Peyer's patch (tissue), 4 donors: ENCODE measurements around the gene PTPN11. TPM values are rescaled to one million over a fixed set of nuclear protein-coding genes. Genes with fewer than 3 reads are reported as not detected.

ENCODE experiments used
- DNase-seq, 3 donors: peaks; one replicate each; pipeline ENCODE4 v3.0.0-alpha.2; 2017 to 2019
- H3K27ac ChIP-seq, 4 donors: fragments of 200-600 bp; sonication (generic); one replicate each; pipeline ENCODE4 v1.5.1; 2016 to 2019
- H3K27me3 ChIP-seq, 2 donors: fragments of 200-600 bp; sonication (generic); one replicate each; pipeline ENCODE4 v1.5.1; 2019
- H3K36me3 ChIP-seq, 3 donors: fragments of 200-600 bp; sonication (generic); one replicate each; pipeline ENCODE4 v1.5.1; 2016 to 2019
- H3K4me1 ChIP-seq, 4 donors: fragments of 200-600 bp; sonication (generic); one replicate each; pipeline ENCODE4 v1.5.1; 2016 to 2019
- H3K4me3 ChIP-seq, 4 donors: fragments of 200-600 bp; sonication (generic); 1 replicate in 3 of 4; 2 replicates in 1 of 4; pipeline ENCODE4 v1.5.1; 2016 to 2019; ENCODE audit warnings: mild to moderate bottlenecking in 1 of 4
- H3K9me3 ChIP-seq, 4 donors: fragments of 200-600 bp; sonication (generic); one replicate each; pipeline ENCODE4 v1.5.1; 2016 to 2019; ENCODE audit warnings: mild to moderate bottlenecking in 1 of 4
- POLR2A ChIP-seq, 2 donors: fragments of 450-650 bp; IDR thresholded peaks; one replicate each; pipeline ENCODE4 v1.5.1; 2017; ENCODE audit warnings: antibody characterized with exemption in 2 of 2, mild to moderate bottlenecking in 2 of 2, moderate library complexity in 2 of 2
- total RNA-seq, 4 donors: library from RNA; depleted of rRNA; stranded (reverse); fragments of >200 nt; gene quantifications; one replicate each; pipeline ENCODE4 v1.1.0, GENCODE V29; 2016
- TF ChIP-seq, protein P1 (sequence below), 6 experiments: fragments of 450-650 bp in 4 of 6; fragments of 200-600 bp in 2 of 6; sonication (generic) in 1 of 6; IDR thresholded peaks; one replicate each; pipeline ENCODE4 v1.5.1; 2017 to 2019; ENCODE audit warnings: antibody characterized with exemption in 6 of 6, mild to moderate bottlenecking in 3 of 6, moderate library complexity in 1 of 6

The PTPN11 gene
- total RNA-seq, 4 donors from 2014 or later: 34.5 to 128 (median 40.5) TPM

DNA sequence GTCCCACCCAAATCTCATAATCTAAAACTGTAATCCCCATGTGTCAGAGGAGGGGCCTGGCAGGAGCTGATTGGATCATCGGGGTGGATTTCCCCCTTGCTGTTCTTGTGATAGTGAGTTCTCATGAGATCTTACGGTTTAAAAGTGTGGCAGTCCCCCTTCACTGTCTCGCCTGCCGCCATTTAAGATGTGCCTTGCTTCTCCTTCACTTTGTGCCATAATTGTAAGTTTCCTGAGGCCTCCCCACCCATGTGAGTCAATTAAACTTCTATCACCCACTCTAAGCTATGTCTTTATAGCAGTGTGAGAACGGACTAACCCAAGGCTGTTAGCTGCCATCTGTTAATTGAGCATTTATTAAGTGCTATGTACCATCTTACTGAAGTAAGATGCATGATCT is 105.1 kb downstream of the PTPN11 start:
- Histone ChIP-seq H3K4me1 (no peaks in the 10 kb centered on the region), H3K4me3 (no peak overlapping the region), H3K36me3 (no peaks in the 10 kb centered on the region), H3K27ac (no peak overlapping the region), H3K27me3 (no peaks in the 10 kb centered on the region), H3K9me3 (no peaks in the 10 kb centered on the region)
- TF ChIP-seq, protein P1, sequence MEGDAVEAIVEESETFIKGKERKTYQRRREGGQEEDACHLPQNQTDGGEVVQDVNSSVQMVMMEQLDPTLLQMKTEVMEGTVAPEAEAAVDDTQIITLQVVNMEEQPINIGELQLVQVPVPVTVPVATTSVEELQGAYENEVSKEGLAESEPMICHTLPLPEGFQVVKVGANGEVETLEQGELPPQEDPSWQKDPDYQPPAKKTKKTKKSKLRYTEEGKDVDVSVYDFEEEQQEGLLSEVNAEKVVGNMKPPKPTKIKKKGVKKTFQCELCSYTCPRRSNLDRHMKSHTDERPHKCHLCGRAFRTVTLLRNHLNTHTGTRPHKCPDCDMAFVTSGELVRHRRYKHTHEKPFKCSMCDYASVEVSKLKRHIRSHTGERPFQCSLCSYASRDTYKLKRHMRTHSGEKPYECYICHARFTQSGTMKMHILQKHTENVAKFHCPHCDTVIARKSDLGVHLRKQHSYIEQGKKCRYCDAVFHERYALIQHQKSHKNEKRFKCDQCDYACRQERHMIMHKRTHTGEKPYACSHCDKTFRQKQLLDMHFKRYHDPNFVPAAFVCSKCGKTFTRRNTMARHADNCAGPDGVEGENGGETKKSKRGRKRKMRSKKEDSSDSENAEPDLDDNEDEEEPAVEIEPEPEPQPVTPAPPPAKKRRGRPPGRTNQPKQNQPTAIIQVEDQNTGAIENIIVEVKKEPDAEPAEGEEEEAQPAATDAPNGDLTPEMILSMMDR (IDR thresholded peaks at IDR 0.05): no peak
- TF ChIP-seq POLR2A (IDR thresholded peaks at IDR 0.05): no peak
- no peak for DNase-seq

DNA sequence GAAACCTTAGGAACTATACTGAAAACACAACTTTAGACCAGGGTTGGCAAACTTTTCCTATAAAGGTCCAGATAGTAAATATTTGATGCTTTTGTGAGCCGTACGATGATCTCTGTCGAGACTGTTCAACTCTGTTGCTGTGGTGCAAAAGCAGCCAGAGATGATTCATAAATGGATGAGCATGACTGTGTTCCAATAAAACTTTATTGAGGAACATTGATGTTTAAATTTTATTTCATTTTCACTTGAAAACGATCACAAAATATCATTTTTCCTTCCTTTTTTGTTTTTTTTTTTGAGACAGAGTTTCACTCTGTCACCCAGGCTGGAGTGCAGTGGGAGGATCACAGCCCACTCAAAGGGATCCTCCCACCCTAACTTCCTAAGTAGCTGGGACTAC is 105.5 kb downstream of the PTPN11 start:
- no peak for DNase-seq
- Histone ChIP-seq H3K4me1 (no peaks in the 10 kb centered on the region), H3K27me3 (no peaks in the 10 kb centered on the region), H3K9me3 (no peaks in the 10 kb centered on the region), H3K4me3 (no peak overlapping the region), H3K27ac (no peak overlapping the region), H3K36me3 (no peaks in the 10 kb centered on the region)
- TF ChIP-seq, protein P1 (IDR thresholded peaks at IDR 0.05): no peak
- TF ChIP-seq POLR2A (IDR thresholded peaks at IDR 0.05): no peak

DNA sequence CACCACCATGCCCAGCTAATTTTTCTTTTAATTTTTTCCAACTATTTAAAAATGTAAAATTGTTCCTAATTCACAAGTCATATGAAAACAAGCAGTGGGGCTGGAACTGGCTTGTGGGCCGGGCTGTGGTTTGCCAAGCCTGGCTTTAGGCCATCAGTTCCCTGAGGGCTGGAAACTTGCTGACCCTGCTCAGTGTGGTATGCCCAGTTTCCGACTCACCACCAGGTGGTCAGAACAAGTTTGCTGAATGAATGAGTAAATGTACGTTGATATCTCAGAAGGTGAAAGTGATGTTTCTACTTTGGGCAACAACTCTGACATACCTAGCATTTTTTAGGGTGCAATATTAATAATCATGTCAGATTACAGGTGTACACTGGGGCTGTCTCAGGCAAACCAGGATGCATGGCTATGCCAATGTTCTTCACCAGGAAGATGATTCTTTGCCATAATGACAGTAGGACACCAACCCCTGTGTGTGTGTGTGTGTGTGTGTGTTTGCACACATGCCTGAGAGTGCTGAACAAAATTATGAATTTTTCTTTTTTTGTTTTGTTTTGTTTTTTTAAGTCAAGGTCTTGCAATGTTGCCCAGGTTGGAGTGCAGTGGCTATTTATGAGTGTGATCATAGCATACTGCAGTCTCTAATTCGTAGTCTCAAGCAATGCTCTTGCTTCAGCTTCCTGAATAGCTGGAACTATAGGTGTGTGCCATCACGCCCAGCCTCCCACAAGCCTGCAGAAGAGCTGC is 106.1 kb downstream of the PTPN11 start:
- no peak for DNase-seq
- TF ChIP-seq, protein P1 (IDR thresholded peaks at IDR 0.05): no peak
- no peak for TF ChIP-seq POLR2A (IDR thresholded peaks at IDR 0.05)
- no peaks in the 10 kb centered on the region for H3K27me3 ChIP-seq
- H3K4me1 ChIP-seq: no peaks in the 10 kb centered on the region
- H3K9me3 ChIP-seq: no peaks in the 10 kb centered on the region
- H3K27ac ChIP-seq: no peak overlapping the region
- H3K36me3 ChIP-seq: no peaks in the 10 kb centered on the region
- no peak overlapping the region for H3K4me3 ChIP-seq

GRCh38 chr12:112525426-112525809 is 106.7 kb downstream of the PTPN11 start:
- DNase-seq: no peak
- Histone ChIP-seq H3K27ac (no peak overlapping the region), H3K36me3 (no peaks in the 10 kb centered on the region), H3K4me3 (no peak overlapping the region), H3K9me3 (no peaks in the 10 kb centered on the region), H3K27me3 (no peaks in the 10 kb centered on the region), H3K4me1 (no peaks in the 10 kb centered on the region)
- TF ChIP-seq POLR2A (IDR thresholded peaks at IDR 0.05): no peak
- TF ChIP-seq, protein P1 (IDR thresholded peaks at IDR 0.05): no peak

- no peaks in the 10 kb centered on the region for H3K4me1 ChIP-seq
- no peak overlapping the region for H3K4me3 ChIP-seq
- H3K9me3 ChIP-seq: no peaks in the 10 kb centered on the region
- no peak for DNase-seq
- no peaks in the 10 kb centered on the region for H3K36me3 ChIP-seq
- no peak for TF ChIP-seq POLR2A (IDR thresholded peaks at IDR 0.05)
- TF ChIP-seq, protein P1 (IDR thresholded peaks at IDR 0.05): no peak
- no peak overlapping the region for H3K27ac ChIP-seq
- no peaks in the 10 kb centered on the region for H3K27me3 ChIP-seq
These were observed 108.3 kb downstream of the PTPN11 start for GRCh38 chr12:112527082-112527481.
